DMS 273 (cell line): ENCODE data around the gene GSK3B.

Source experiments
- DNase-seq: peaks from one replicate; lab custom pipeline; 2025; ENCODE audit not compliant: unreplicated experiment; lab: John Stamatoyannopoulos, UW

GSK3B gene

GRCh38 chr3:120093911-120094775 is at the start of gene GSK3B:
Gene GSK3B, minus strand, starts transcription at chr3:120094447. Its CDS starts 1,013 bp downstream, at chr3:120093434.
- DNase-seq, result peak; percentile 96

GRCh38 chr3:120143676-120144075 is 49.4 kb upstream of the GSK3B start:
- no peak for DNase-seq

GRCh38 chr3:120142236-120142635 is 48.0 kb upstream of the GSK3B start:
- DNase-seq, result no peak

GRCh38 chr3:120140098-120140742 is 46.0 kb upstream of the GSK3B start:
- no peak for DNase-seq

- DNase-seq, result no peak
Observed at GRCh38 chr3:120139140-120139539, 44.9 kb upstream of the GSK3B start.

GRCh38 chr3:120137548-120137947 is 43.3 kb upstream of the GSK3B start:
- DNase-seq, result no peak

- DNase-seq, result peak; percentile 31
Observed at GRCh38 chr3:120130656-120131055, 36.4 kb upstream of the GSK3B start.

GRCh38 chr3:120129718-120130513 is 35.7 kb upstream of the GSK3B start:
- DNase-seq, result peak; percentile 73

GRCh38 chr3:120129051-120129450 is 34.8 kb upstream of the GSK3B start:
- peak; percentile 96 for DNase-seq

GRCh38 chr3:120125992-120126391 is 31.7 kb upstream of the GSK3B start:
- no peak for DNase-seq

- DNase-seq, result no peak
Observed at GRCh38 chr3:120119846-120120510, 25.7 kb upstream of the GSK3B start.

GRCh38 chr3:120114981-120115380 is 20.7 kb upstream of the GSK3B start:
- no peak for DNase-seq

- DNase-seq, result no peak
Observed at GRCh38 chr3:120114376-120114775, 20.1 kb upstream of the GSK3B start.

GRCh38 chr3:120113128-120114116 is 19.2 kb upstream of the GSK3B start:
- no peak for DNase-seq

GRCh38 chr3:120111898-120112297 is 17.7 kb upstream of the GSK3B start:
- peak; percentile 89 for DNase-seq

- no peak for DNase-seq
Observed at GRCh38 chr3:120103276-120103675, 9.0 kb upstream of the GSK3B start.

- peak; percentile 98 for DNase-seq
Observed at GRCh38 chr3:120102674-120103073, 8.4 kb upstream of the GSK3B start.

GRCh38 chr3:120102232-120102631 is 8.0 kb upstream of the GSK3B start:
- peak; percentile 75 for DNase-seq

GRCh38 chr3:120101624-120102023 is 7.4 kb upstream of the GSK3B start:
- DNase-seq, result no peak

- no peak for DNase-seq
Observed at GRCh38 chr3:120100711-120101110, 6.5 kb upstream of the GSK3B start.
